HG03135 (cell line): Measurements from ENCODE around the gene TBX18.

Experiments
- ATAC-seq: cut with Tn5 transposase; IDR thresholded peaks from one replicate; pipeline ENCODE4 v1.9.1; 2021; ENCODE audit warnings: mild to moderate bottlenecking, moderate library complexity; ENCODE audit not compliant: unreplicated experiment

TBX18 gene

GRCh38 chr6:84773431-84774156, 9.2 kb upstream of the TBX18 start:
- no peak for ATAC-seq

- ATAC-seq: no peak
Measured at GRCh38 chr6:84773133-84773430, 8.7 kb upstream of the TBX18 start.

- no peak for ATAC-seq
Measured at GRCh38 chr6:84772428-84773132, 8.2 kb upstream of the TBX18 start.

GRCh38 chr6:84771756-84772356, 7.5 kb upstream of the TBX18 start:
- ATAC-seq: no peak

- no peak for ATAC-seq
Measured at GRCh38 chr6:84771125-84771755, 6.8 kb upstream of the TBX18 start.

GRCh38 chr6:84770521-84770920, 6.1 kb upstream of the TBX18 start:
- ATAC-seq: no peak

GRCh38 chr6:84769306-84769705, 4.9 kb upstream of the TBX18 start:
- ATAC-seq: no peak

- ATAC-seq: no peak
Measured at GRCh38 chr6:84768442-84769174, 4.2 kb upstream of the TBX18 start.

GRCh38 chr6:84767526-84768201, 3.3 kb upstream of the TBX18 start:
- ATAC-seq: no peak

GRCh38 chr6:84766799-84767525, 2.6 kb upstream of the TBX18 start:
- no peak for ATAC-seq

GRCh38 chr6:84766118-84766798, 1.9 kb upstream of the TBX18 start:
- ATAC-seq: no peak

- no peak for ATAC-seq
Measured at GRCh38 chr6:84763886-84764331, 489 bp downstream of the TBX18 start.

GRCh38 chr6:84763003-84763885, 1.2 kb downstream of the TBX18 start:
- ATAC-seq: no peak

- no peak for ATAC-seq
Measured at GRCh38 chr6:84762220-84763002, 2.0 kb downstream of the TBX18 start.

- no peak for ATAC-seq
Measured at GRCh38 chr6:84758486-84758885, 5.9 kb downstream of the TBX18 start.

- no peak for ATAC-seq
Measured at GRCh38 chr6:84756877-84757276, 7.5 kb downstream of the TBX18 start.

- no peak for ATAC-seq
Measured at GRCh38 chr6:84756466-84756865, 7.9 kb downstream of the TBX18 start.

- no peak for ATAC-seq
Measured at GRCh38 chr6:84753173-84753572, 11.2 kb downstream of the TBX18 start.
